Cardiac muscle cell (in vitro differentiated cells and primary cell): ENCODE results near the gene PTGER2. TPM values are rescaled to one million over a fixed set of nuclear protein-coding genes. Genes with fewer than 3 reads are reported as not detected.

Source experiments
- DNase-seq, 2 donors: peaks; one replicate each; pipeline versions ENCODE4 v3.0.0 to v3.0.0-alpha.2; 2010 to 2017; ENCODE audit warnings: low read depth in 1 of 2, low spot score in 1 of 2
- H3K27ac ChIP-seq: fragments of 200-600 bp; sonication (generic); 2 replicates; pipeline ENCODE4 v1.5.1; 2016
- H3K27me3 ChIP-seq: fragments of 200-600 bp; sonication (generic); 2 replicates; pipeline ENCODE4 v1.6.0; 2016; ENCODE audit warnings: control low read depth
- H3K36me3 ChIP-seq: fragments of 200-600 bp; sonication (generic); 2 replicates; pipeline ENCODE4 v1.5.1; 2016; ENCODE audit warnings: control low read depth
- H3K4me1 ChIP-seq: fragments of 200-600 bp; sonication (generic); 2 replicates; pipeline ENCODE4 v1.8.1; 2017; ENCODE audit warnings: low read depth, mild to moderate bottlenecking, mixed run types
- H3K4me3 ChIP-seq: fragments of 200-600 bp; sonication (generic); 2 replicates; pipeline ENCODE4 v1.5.1; 2016; ENCODE audit warnings: mild to moderate bottlenecking
- H3K9me3 ChIP-seq: fragments of 200-600 bp; sonication (generic); 2 replicates; pipeline ENCODE4 v1.5.1; 2017; ENCODE audit warnings: low read depth, mild to moderate bottlenecking, control low read depth
- CTCF ChIP-seq: IDR thresholded peaks from 2 replicates; pipeline ENCODE4 v1.5.1; 2012; ENCODE audit warnings: low read depth, mild to moderate bottlenecking, low read length
- polyA plus RNA-seq: library from polyadenylated mRNA; unstranded; fragments of >200 nt; fragmentation: Nextera tagmentation; extraction: Ambion mirVana; gene quantifications from 2 replicates; pipeline ENCODE4 v1.2.1, GENCODE V29; 2016
- total RNA-seq: library from RNA; depleted of rRNA; stranded (reverse); fragments of >200 nt; gene quantifications from 2 replicates; pipeline ENCODE4 v1.2.3, GENCODE V29; 2016

The PTGER2 gene
- total and polyA plus RNA-seq, 2 experiments from 2014 or later = not detected

GRCh38 chr14:52339262-52339661, 25.1 kb downstream of the PTGER2 start:
- no peak for TF ChIP-seq CTCF
- no peaks in the 10 kb centered on the region for H3K4me1 ChIP-seq
- no peak overlapping the region for H3K4me3 ChIP-seq
- no peak overlapping the region for H3K27ac ChIP-seq
- H3K9me3 ChIP-seq = no peaks in the 10 kb centered on the region
- no peak for DNase-seq
- H3K36me3 ChIP-seq = no peaks in the 10 kb centered on the region
- no peaks in the 10 kb centered on the region for H3K27me3 ChIP-seq

GRCh38 chr14:52342849-52343596, 28.9 kb downstream of the PTGER2 start:
- no peak for TF ChIP-seq CTCF
- peak in 1 of 2 donors; percentile 31 for DNase-seq
- no peaks in the 10 kb centered on the region for H3K36me3 ChIP-seq
- no peak overlapping the region for H3K27ac ChIP-seq
- no peak overlapping the region for H3K4me3 ChIP-seq
- H3K4me1 ChIP-seq = no peaks in the 10 kb centered on the region
- H3K27me3 ChIP-seq = no peaks in the 10 kb centered on the region
- no peaks in the 10 kb centered on the region for H3K9me3 ChIP-seq

- no peak for DNase-seq
- no peaks in the 10 kb centered on the region for H3K36me3 ChIP-seq
- no peaks in the 10 kb centered on the region for H3K9me3 ChIP-seq
- peaks cover 5% of the 10 kb centered on the region for H3K4me1 ChIP-seq
- H3K27me3 ChIP-seq = no peaks in the 10 kb centered on the region
- H3K4me3 ChIP-seq = no peak overlapping the region
- H3K27ac ChIP-seq = no peak overlapping the region
- TF ChIP-seq CTCF = no peak
These were observed 32.7 kb downstream of the PTGER2 start for GRCh38 chr14:52346778-52347177.

GRCh38 chr14:52348279-52348678, 34.2 kb downstream of the PTGER2 start:
- H3K4me1 ChIP-seq = peaks cover 5% of the 10 kb centered on the region
- H3K36me3 ChIP-seq = no peaks in the 10 kb centered on the region
- H3K9me3 ChIP-seq = no peaks in the 10 kb centered on the region
- no peaks in the 10 kb centered on the region for H3K27me3 ChIP-seq
- no peak overlapping the region for H3K27ac ChIP-seq
- DNase-seq = no peak
- no peak for TF ChIP-seq CTCF
- no peak overlapping the region for H3K4me3 ChIP-seq

GRCh38 chr14:52348776-52349175, 34.7 kb downstream of the PTGER2 start:
- H3K9me3 ChIP-seq = no peaks in the 10 kb centered on the region
- H3K36me3 ChIP-seq = no peaks in the 10 kb centered on the region
- TF ChIP-seq CTCF = no peak
- peaks cover 5% of the 10 kb centered on the region for H3K4me1 ChIP-seq
- no peak overlapping the region for H3K27ac ChIP-seq
- no peak overlapping the region for H3K4me3 ChIP-seq
- H3K27me3 ChIP-seq = no peaks in the 10 kb centered on the region
- DNase-seq = peak in 1 of 2 donors; percentile 71

GRCh38 chr14:52349731-52350130, 35.6 kb downstream of the PTGER2 start:
- H3K4me1 ChIP-seq = peaks cover 5% of the 10 kb centered on the region
- no peaks in the 10 kb centered on the region for H3K36me3 ChIP-seq
- H3K27ac ChIP-seq = no peak overlapping the region
- H3K4me3 ChIP-seq = no peak overlapping the region
- no peak for DNase-seq
- TF ChIP-seq CTCF = no peak
- H3K27me3 ChIP-seq = no peaks in the 10 kb centered on the region
- H3K9me3 ChIP-seq = no peaks in the 10 kb centered on the region
